Limb (tissue), 2 donors: Measurements from ENCODE around the gene GMDS.
A peak's percentile ranks its signal among the peaks of the same experiment; 100 is the strongest.
"Not testable (repeated sequence)": the region's sequence is repeated elsewhere in the genome, so short reads cannot be mapped to it uniquely, and the experiment has no call there.

Experiments used
- DNase-seq, 2 donors: peaks; one replicate each; pipeline ENCODE4 v3.0.0-alpha.2; 2016; ENCODE audit errors: extremely low spot score in 2 of 2

Gene GMDS

DNA sequence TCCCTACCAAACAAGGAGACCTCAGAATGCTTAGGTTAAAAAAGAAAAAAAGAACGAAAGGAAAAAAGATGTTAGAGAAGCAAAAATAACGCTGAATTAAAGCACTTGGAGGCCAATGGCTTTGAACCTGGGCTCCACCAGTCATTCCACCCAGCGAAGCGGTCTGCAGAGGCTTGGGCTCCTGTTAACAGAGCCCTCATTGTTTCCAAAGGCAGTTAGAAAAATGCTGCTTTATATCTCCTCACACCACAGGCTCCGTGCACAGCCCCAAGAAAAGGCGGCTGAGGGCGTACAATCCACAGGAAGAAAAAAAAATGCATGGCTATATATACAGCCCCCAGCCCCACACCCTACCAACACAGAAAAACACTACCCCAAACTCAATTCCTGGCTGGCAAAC lies 379.8 kb downstream of the GMDS start:
- DNase-seq, result no peak

- DNase-seq, result no peak
These were observed 380.9 kb downstream of the GMDS start for GRCh38 chr6:1864496-1864895.

DNA sequence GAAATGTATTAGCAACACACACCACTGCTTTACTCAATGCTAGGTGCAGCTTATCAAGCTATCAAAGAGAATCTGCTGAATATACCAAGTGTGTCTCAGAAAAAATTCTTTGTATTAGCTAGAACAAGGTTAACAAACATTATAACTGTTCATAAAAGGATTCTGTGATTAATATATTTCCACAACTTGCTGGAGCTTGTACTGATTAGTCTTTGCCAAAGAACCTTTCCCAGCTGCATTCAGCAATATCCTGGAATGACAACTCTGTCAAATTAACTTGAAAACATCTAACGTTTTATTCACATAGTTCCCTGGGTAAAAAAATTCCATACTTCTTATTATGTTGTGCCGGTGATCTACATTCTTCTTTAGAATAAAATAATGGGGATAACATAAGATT lies 383.0 kb downstream of the GMDS start:
- no peak for DNase-seq

DNA sequence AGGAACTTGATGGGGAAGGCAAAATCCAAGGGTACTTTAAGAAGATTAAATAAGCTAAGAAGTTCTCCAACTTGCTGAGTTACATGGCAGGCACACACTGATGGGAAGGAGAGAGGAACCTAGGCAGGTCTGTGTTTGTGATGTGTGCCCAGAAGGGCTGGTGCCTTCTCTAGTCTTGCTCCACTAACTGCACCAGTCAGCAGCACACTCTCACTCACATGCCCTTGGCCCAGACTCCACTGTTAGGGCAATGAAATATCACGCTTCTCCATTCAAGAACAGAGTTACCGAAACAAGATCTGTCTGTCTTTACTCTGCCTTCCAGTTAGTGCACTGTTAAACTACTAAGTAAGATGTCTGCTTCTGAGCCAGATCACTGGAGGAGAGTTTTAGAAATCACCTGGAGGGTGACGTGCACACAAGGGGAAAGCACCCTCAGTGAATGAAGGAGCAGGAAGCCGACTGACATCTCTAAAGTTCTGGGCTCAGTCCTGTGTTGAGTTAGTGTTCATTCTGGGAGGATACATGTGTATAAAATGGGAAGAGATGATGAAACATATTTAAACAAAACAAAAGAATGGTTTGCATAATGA lies 384.6 kb downstream of the GMDS start:
- no peak for DNase-seq

DNA sequence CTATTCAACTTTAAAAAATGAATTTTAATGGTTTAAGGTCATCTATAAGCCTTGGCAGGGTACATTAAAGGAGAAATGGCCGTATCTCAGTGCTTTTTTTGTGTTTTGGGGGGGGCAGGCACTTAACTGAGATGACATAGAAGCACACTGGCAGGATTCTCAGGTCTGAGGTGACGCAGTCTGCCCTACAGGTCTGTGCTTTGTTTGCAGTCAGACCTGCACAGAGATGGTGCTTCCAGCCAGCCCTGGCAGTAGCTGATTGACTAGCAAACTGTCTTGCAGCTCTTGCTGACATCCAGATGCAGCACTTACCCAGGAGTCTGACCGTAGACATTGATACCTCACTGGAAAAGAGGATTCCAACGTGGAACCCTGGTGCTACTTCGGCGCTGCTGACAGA lies 386.5 kb downstream of the GMDS start:
- DNase-seq, result no peak

DNA sequence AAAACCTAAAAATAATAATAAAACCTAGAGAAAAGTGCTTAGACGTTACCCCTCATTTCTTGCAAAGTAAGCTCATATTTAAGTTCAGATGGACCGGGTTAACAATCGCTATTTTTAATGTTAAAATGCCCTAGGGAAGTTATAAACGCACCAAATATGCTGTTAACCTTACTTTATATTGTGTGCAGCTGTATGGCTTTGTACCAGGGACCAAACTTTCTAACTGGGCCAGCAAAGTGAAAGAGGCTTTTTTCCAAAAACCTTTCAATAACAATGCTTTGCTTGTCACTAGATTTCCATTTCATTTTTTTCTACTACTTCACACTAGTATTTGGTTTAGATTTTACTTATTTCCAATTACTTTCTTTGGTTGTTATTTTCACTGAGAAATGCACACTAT lies 387.2 kb downstream of the GMDS start:
- peak in 1 of 2 donors; percentile 71 for DNase-seq

GRCh38 chr6:1856381-1856780 lies 389.0 kb downstream of the GMDS start:
- DNase-seq, result peak in 1 of 2 donors; percentile 56

GRCh38 chr6:1855890-1856289 lies 389.5 kb downstream of the GMDS start:
- DNase-seq, result no peak

DNA sequence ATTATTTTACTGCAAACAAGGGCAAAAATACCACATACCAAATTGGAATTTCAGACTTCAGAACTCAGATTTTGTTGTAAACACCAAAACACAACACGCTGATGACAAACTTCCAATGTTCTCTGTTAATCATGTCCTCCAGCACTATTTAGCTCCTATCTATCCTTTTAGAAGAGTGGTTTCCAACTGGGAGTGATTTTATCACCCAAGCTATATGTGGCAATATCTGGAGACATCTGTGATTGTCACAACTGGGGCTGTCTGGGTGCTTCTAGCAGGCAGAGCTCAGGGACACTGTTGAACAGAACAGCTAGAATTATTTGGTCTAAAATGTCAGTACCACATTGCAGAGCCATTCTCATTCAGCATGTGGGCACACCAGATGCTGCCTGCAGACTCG lies 391.1 kb downstream of the GMDS start:
- DNase-seq, result no peak

- DNase-seq, result no peak
These were observed 391.6 kb downstream of the GMDS start for GRCh38 chr6:1853761-1854160.

- no peak for DNase-seq
These were observed 393.5 kb downstream of the GMDS start for GRCh38 chr6:1851681-1852456.

DNA sequence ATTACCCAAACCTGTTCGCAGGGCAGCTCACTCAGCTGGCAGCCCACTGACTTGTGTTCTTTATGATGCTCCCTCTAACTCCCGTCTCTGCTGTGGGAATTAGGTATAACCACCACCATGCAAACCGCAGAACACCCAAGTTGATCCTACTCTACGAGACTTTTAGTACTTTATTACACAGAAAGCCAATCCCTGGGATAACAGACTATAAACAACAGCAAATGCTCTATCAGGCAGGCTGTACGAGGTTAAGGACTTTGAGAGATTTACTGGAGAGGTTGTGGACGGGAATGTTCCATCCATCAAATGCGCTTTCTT lies 394.6 kb downstream of the GMDS start:
- no peak for DNase-seq

DNA sequence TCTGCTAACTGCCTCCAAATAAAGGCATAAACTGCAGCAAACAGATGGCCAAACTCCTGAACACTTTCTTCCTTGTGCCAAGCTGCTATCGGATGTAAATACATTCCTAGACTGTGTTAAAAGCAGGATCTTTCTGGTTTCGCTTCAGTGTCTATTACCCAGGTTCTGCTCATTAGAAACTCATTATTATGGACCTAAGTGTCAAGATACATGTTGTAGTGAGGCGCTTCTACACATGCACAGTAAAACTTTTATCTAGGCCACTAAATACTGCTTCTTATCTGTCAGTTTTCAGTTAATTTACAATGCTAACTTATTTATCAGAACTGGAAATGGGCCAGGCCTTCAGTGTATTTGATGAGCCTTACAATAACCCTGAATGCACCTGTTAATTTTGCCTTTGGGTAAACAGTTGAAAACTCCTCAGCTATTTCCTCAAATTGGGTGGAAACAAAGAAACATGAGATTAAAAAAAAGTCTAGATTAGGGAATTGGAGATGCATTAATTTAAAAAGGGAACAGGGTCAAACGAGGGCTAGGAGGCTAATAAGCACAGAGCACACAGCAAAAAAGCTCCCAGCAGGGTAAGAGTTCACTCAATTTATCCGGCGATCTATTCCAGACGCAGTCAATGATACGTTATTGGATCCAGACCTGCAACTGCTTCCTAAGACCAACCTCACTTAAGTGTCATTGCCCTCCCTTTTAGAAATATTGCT lies 395.1 kb downstream of the GMDS start:
- no peak for DNase-seq

GRCh38 chr6:1849691-1850090 lies 395.7 kb downstream of the GMDS start:
- no peak for DNase-seq

GRCh38 chr6:1848752-1849151 lies 396.7 kb downstream of the GMDS start:
- no peak for DNase-seq

DNA sequence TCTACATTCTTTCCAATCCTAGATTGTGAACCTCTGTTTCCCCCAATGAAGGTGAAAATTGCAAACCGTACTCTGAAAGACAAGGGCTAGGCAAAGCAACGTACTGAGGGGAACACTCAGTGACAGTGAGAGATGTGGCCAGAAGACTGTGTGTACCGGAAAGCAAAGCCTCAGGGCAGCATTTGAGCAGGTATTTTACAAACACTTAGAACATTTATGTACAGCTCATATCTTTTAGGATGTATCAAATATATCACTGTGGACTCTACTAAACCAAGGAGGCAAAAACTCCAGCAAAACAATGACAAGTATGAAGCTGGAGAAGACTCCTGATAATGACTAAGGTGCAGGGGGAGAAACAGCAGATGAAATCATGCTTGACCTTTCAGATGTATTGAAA lies 398.8 kb downstream of the GMDS start:
- DNase-seq, result no peak

DNA sequence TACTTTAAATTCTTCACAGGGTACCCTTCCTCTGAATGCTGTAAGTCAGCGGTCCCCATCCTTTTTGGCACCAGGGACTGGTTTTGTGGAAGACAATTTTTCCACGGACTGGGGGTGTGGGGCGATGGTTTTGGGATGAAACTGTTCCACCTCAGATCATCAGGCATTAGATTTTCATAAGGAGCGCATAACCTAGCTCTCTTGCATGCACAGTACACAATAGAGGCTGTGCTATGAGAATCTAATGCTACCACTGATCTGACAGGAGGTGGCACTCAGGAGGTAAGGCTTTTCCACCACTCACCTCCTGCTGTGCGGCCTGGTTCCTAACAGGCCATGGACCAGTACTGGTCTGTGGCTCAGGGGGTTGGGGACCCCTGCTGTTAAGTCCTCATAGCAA lies 399.9 kb downstream of the GMDS start:
- DNase-seq, result not testable (repeated sequence)

- DNase-seq, result no peak
These were observed 403.1 kb downstream of the GMDS start for GRCh38 chr6:1842334-1842733.

DNA sequence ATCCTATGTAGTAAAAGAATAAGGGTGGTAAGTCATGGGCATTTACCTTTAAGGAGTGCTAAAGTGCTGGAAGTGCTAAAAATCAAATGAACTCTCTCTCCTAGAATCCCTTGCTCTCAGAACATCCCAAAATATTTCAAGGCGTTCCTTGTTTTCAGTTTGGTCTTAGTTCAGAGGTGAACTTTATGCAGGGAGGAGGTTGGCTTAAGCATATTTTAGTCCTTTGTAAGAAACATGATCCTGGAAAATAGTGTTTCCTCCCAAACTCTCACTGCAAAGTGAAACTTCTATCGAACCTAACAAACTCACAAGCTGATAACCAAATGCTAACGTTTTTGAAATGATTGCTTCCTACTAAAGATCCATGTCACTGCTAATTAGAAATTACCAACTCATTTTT lies 404.3 kb downstream of the GMDS start:
- no peak for DNase-seq

DNA sequence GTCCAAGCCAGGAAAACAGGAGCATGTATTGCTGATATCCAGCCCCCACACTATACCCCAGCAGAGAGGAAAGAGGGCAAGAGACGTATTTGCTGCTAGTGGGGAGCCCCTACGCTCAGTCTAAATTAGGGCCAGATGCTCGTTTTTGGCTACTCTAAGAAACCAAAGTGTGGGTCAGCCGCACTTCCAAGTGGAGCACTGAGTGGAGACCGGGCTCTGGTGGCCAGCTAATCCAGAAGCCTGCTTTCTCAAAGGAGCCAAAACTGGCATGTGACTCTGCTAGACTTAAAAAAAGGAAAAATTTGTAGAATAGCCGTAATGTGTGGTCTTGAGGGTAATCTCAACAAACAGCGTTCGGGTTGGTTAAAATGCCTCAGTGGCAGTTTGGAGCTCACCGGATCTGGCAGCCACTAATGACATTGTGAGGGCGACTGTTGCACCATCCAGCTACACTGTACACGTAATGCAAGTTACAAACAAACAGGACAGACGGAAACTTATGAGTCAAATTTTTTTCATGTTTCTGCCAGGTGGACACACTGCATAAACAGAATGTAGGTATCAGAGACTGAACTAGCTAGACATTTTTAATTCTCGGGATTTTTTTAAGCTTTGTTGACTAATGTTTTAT lies 404.8 kb downstream of the GMDS start:
- DNase-seq, result no peak

GRCh38 chr6:1839361-1839760 lies 406.0 kb downstream of the GMDS start:
- no peak for DNase-seq

GRCh38 chr6:1838604-1839213 lies 406.7 kb downstream of the GMDS start:
- DNase-seq, result no peak
